22Rv1 (cell line): Measurements from ENCODE around the gene SLC29A2.

Source experiments
- ZFX ChIP-seq: fragments of 450-650 bp; IDR thresholded peaks from 2 replicates; pipeline ENCODE4 v1.6.1; 2017; ENCODE audit warnings: antibody characterized with exemption, borderline replicate concordance
- TF ChIP-seq, protein P1 (sequence below): fragments of 450-650 bp; IDR thresholded peaks from 2 replicates; pipeline ENCODE4 v1.5.1; 2017; ENCODE audit warnings: mild to moderate bottlenecking

DNA sequence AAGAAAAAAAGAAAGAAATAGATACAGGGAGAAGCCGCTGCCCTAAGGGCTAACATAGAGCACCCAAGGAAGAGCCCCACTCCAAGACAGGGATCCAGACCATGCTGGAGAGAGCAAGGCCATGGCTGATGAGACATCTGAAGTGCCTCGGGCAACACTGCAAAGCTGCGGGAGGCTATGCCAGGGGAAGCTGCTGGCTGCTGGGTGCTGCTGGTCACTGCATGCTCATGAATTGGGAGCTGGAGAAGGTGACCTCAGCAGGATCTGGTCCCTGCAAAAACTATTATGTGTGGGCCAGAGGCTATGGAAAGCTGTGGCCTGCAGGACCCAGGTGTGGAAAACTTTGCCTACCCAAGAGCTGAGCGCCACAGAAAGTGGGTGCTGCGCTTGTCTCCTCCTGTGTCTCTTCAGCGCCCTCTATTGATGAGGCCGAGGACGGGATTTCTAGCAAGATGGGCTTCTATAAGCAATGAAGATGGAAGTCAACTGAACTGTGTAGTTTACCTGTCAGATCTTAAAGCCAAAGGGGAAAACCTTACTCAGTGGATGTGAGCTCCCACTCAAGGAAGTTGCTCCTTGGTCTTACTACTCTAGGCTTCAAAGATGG is 17.3 kb upstream of the SLC29A2 start:
- TF ChIP-seq, protein P1, sequence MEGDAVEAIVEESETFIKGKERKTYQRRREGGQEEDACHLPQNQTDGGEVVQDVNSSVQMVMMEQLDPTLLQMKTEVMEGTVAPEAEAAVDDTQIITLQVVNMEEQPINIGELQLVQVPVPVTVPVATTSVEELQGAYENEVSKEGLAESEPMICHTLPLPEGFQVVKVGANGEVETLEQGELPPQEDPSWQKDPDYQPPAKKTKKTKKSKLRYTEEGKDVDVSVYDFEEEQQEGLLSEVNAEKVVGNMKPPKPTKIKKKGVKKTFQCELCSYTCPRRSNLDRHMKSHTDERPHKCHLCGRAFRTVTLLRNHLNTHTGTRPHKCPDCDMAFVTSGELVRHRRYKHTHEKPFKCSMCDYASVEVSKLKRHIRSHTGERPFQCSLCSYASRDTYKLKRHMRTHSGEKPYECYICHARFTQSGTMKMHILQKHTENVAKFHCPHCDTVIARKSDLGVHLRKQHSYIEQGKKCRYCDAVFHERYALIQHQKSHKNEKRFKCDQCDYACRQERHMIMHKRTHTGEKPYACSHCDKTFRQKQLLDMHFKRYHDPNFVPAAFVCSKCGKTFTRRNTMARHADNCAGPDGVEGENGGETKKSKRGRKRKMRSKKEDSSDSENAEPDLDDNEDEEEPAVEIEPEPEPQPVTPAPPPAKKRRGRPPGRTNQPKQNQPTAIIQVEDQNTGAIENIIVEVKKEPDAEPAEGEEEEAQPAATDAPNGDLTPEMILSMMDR = peak; percentile 91
- no peak for TF ChIP-seq ZFX
